ENCODE data around the gene SUFU. TPM values are rescaled to one million over a fixed set of nuclear protein-coding genes. Genes with fewer than 3 reads are reported as not detected.
"Not testable (repeated sequence)": the region's sequence is repeated elsewhere in the genome, so short reads cannot be mapped to it uniquely, and the experiment has no call there.

Gene SUFU
- polyA plus RNA-seq (2014; cell fraction: cytosol; rRNA removed): 4.9 and 5.4 TPM in 2 replicates
- polyA plus RNA-seq (2014; cell fraction: nucleus; rRNA removed): 2.8 and 5.5 TPM in 2 replicates

DNA sequence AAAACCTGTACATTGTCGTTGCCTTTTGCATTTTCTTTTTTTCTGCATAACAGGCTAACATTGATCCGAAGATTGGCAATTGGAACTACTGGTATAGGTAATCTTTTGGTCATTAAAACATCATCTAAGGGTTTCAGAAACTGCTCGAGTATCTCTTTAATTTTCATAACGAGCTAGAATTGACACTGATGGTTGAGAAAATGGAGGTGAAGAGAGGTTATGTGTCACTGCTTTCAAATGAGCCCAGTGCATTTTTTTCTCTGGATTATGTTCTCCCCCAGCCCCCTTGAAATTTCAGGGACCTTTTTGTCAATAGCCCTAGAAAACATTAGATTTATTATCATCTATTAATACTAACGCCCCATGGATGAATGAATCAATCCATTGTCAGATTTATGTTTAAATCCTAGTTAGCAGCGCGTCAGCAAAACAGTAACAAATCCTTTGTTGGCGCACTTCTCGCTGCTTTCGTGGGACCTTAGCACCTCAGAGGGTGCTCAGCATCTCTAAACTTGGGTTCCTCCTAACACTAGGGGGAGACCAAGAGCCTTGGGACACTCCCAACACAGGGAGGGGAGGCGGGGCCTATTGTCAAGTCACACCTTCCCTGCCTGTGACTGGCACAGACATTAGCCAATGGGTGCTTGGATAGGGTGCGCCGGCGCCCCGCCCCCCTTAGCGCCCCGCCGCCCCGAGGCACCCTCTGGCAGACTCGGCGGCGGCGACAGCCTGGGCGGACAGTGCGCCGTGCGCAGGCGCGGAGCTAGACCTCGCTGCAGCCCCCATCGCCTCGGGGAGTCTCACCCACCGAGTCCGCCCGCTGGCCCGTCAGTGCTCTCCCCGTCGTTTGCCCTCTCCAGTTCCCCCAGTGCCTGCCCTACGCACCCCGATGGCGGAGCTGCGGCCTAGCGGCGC, at the start of gene SUFU:
TSS of gene SUFU (plus strand) at position 709 of the 915 bp plus-strand sequence. CDS start at position 890, 181 bp downstream.
- peak; percentile 99 for DNase-seq (ENCODE audit: low spot score)

DNA sequence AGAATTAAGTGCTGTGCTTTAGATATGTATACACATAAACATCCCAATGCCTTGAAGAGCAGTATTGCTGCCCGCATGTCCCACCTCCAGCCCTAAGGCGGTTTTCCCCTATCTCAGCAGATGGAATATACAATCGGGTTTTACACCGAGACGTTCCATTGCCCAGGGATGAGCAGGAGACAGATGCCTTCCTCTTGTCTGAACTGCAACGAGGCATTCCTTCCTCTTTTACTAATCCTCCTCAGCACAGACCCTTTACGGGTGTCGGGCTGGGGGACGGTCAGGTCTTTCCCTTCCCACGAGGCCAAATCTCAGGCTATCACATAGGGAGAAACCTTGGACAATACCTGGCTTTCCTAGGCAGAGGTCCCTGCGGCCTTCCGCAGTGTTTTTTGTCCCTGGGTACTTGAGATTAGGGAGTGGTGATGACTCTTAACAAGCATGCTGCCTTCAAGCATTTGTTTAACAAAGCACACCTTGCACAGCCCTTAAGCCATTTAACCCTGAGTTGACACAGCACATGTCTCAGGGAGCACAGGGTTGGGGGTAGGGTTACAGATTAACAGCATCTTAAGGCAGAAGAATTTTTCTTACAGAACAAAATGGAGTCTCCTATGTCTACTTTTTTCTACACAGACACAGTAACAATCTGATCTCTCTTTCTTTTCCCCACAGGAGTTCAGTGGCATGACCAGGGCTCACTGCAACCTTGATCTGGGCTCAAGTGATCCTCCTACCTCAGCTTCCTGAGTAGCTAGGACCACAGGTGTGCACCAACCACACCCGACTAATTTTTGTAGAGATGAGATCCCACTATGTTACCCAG, 48.9 kb upstream of the SUFU start:
- DNase-seq (ENCODE audit: low spot score): not testable (repeated sequence)

DNA sequence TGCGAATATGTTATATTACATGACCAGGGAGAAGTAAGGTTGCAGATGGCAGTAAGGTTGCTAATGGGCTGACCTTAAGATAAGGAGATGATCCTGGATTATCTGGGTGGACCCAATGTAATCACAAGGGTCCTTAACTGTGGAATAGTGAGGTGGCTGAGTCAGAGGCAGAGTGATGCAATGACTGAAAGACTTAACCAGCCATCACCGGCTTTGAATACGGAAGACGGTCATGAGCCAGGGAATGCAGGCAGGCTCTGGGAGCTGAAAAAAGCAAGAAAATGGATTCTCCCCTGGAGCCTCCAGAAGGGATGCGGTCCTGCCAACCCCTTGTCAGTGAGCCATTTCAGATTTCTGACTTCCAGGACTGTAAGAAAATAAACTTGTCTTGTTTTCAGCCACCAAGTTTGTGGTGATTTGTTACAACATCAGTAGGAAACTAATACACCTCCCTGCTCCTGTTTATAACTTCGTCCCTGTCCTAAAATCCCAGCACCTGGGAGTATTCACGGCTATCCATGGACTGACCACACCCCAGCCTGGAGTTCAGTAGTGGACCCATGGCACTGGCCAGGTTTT, 47.8 kb upstream of the SUFU start:
- no peak for DNase-seq (ENCODE audit: low spot score)

DNA sequence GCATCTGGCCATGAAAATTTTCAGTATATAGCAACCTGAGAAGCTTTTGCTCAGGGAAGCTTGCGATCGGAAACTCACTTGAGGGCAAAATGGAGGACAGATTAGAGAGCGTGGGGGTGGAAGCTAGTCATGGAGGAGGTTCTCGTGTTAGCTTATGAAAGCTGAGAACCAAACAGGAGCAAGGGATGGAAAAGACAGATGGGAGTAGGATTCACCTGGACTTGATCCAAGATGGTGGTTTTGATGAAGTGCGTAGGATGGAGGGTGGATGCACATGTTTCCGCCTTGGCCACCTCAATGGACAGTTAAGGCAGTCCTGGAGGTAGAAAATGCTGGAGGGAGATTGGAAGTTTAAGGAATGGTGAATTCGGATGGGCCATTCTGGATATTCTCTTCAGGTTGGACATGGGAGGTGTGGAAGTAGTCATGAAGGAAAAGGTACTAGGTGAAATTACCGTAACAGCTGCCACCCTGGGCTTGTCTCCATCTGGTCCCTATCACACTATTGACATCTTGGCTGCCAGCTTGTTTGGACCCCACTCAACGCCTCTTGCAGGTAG, 46.1 kb upstream of the SUFU start:
- DNase-seq (ENCODE audit: low spot score): no peak

DNA sequence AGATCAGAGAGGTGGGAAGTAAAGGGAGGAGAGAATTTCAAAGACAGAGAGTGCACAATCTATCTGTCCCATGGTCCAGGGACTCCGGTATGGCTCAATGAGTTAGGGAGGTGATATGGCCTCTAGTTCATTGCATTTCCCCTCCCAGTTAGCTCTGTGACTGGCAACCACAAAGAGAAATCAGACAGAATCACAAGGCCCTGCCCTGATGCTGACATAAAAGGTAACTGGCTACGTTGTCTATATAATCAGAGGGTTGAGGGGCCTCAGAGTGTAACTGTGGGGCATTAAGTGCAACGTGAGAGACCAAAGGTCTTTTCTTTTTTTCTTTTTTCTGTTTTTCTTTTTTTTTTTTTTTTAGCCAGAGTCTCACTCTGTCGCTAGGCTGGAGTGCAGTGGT, 45.1 kb upstream of the SUFU start:
- no peak for DNase-seq (ENCODE audit: low spot score)

DNA sequence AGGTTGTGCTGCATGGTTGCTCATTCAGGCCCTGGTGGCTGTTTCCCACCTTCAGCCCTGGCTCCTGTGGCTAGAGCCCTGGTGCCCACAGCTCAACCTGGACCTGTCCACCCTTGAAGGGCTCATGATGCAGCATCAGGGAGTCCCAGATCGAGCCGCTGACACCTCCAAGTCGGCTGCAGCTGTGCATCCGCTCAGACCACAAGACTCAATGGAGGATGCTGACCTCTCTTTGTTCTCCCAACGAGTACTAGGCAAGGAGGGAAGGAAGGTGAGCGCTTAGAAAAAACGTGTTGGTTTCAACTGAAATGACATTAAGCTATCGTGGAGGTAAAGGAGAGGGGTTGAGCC, 43.0 kb upstream of the SUFU start:
- DNase-seq (ENCODE audit: low spot score): no peak

DNA sequence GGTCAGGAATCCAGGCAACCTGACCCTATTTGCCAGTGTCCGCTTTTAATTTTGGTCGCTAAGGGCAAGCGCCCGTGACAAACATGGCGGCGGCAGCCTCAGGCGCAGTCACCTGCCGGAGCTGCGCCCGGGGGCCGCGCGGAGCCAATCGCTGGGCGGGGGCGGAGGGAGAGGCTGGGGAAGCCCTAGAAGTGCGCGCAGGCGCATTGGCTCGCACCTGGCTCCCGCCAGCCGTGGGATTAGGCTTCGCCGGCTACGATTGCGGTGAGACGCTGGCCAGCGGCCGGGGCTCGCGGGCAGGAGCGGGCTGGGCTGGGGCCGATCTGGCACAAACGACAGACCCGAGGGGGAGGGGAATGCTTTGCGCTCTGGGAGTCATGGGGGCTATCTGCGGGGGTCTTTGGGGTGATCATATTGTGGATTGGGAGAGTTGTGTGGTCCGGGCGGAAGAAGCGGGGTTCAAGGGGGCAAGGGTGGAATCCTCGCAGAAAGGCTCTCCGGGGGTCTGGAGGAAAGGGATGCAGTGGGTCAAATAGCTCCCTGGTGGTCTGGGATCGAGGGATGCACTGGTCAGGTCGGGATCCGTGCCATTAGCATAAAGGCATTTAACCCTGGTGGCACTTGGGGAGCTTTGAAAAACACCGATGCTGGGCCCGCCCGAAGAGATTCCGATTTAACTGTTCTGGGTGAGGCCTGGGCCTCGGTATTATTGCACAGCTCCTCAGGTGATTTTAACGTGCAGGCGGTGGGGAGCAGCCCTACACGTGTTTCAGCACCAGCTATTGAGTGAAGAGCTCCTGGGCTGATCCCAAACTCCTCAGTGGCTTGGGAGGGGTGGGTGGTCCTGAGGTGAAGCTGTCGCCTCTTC, 42.4 kb upstream of the SUFU start:
- DNase-seq (ENCODE audit: low spot score): peak; percentile 91

DNA sequence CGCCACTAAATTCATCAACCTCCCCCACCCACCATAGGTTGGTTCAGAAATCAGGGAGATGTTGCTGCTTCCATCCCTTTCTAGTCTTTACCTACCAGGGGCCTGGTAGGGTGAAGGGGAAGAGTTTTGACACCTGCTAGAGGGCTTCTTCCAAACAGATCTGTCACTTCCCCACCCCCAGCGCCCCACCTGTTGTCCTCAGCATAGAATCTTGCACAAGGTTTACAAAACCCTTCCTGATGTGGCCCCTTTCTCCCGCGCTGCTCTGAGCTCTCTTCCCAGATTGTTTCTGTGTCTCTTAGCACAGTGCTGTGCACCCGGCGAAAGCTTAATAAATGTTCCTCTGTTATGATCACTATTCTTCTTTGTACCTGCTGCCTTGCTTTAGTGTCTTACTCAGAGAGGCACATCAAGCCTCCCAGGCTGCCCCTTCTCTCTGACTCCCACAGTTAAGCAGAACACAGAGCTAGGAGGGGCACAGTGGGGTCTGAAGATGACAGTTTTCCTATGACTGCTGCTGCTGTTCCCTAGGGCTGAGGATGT, 41.2 kb upstream of the SUFU start:
- no peak for DNase-seq (ENCODE audit: low spot score)

DNA sequence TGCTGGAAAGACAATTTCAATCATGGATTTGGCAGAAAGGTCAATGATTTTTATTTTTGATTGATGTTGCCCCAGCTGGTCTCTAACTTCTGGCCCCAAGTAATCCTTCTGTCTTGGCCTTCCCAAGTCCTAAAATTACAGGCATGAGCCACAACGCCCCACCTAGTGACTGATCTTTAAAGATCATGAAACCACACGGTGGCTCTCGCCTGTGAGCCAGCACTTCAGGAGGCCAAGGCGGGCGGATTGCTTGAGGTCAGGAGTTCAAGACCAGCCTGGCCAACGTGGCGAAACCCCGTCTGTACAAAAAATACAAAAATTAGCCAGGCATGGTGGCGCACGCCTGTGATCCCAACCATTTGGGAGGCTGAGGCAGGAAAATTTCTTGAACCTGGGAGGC, 39.8 kb upstream of the SUFU start:
- DNase-seq (ENCODE audit: low spot score): no peak

DNA sequence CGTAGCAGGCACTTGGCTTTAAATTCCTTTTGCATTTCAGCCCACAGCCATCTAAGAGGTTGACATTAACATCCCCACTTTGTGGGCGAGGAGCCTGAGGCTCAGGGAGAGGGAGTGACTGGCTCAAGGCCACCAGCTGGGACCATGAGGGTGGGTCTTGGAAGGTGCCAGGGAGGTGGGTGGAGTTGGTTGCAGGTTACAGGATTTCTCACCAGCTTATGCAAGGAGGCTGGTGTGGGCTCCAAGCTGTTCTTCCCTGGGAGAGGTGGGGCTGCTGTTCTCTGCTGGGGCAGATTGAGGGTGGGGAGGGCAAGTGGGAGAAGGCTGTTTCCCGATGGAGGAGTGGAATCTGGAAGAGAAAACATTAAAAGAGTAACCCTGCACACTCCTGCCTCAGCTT, 38.3 kb upstream of the SUFU start:
- DNase-seq (ENCODE audit: low spot score): no peak

DNA sequence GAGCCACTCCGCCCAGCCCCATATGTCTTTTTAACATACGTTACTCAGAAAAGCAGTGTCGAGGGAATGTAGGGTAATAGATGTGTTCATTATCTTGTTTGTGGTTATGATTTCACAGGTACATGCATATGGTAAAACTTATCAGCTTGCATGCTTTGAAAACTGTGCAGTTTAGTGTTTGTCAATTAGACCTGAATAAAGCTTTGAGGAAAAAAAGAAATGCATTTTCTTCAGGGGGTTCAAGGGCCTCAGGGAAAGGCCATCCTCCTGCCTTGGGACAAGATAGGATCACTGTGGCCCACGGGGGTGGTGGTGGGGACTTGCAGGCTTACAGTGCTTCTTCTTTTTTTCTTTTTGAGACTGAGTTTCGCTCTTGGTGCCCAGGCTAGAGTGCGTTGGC, 36.5 kb upstream of the SUFU start:
- no peak for DNase-seq (ENCODE audit: low spot score)

DNA sequence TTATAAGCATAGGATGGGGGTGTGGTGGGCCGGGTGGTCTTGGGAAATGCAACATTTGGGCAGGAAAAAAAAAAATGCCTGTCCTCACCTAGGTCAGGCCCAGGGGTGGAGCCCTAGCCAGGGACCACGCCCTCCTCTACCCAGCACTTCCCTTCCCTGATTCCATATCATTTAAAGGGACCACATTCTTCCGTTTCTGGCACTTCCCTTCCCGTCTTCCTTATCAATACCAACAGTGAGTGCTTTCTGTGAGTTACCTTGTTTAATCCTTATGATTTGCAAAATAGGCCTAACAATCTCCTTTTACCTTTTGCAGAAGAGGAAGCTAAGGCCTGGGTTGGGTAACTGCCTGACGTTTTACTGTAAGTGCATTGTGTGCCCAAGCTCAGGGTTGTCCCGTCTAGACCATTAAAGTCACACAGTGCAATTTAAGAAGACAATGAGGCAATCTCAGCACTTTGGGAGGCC, 35.8 kb upstream of the SUFU start:
- no peak for DNase-seq (ENCODE audit: low spot score)

DNA sequence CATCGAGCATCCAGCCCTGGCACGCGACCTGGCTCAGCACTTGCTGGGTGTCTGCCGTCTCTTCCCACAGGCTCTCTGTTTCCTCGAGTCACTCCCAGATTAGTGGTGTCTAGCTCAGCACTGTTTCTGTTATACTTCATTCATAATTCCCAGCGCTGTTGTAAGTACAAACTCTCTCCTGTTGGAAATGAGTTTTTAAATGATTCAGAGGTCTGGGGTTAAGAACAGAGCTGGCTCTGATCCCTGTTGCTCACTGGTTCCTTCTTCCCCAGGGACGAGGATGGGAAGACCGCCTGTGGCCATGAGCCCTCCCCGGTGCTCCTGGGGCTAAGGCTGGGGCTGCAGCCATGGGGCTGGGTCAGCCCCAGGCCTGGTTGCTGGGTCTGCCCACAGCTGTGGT, 35.1 kb upstream of the SUFU start:
- DNase-seq (ENCODE audit: low spot score): no peak

DNA sequence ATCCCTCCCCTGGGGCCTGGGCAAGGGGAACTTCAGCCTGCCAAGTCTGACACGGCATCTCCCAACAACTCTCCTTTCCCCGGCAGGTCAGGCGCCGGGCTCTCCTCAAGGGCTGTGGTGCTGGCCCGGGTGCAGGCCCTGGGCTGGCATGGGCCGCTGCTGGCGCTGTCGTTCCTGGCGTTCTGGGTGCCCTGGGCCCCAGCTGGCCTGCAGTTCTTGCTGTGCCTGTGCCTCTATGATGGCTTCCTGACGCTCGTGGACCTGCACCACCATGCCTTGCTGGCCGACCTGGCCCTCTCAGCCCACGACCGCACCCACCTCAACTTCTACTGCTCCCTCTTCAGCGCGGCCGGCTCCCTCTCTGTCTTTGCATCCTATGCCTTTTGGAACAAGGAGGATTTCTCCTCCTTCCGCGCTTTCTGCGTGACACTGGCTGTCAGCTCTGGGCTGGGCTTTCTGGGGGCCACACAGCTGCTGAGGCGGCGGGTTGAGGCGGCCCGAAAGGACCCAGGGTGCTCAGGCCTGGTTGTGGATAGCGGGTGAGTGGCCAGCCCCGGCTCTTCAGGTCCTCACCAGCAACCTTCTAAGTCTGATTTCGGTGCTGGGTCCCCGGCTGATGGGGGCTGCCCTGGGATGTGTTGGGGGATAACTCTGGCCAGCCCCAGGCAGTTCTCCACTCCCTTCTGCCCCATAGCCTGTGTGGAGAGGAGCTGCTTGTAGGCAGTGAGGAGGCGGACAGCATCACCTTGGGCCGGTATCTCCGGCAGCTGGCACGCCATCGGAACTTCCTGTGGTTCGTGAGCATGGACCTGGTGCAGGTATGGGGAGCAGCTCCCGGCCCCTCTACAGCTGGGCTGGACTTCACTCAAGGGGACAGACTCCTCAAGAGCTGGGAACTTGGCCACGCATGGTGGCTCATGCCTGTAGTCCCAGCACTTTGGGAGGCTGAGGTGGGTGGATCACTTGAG, 32.9 kb upstream of the SUFU start:
- no peak for DNase-seq (ENCODE audit: low spot score)

DNA sequence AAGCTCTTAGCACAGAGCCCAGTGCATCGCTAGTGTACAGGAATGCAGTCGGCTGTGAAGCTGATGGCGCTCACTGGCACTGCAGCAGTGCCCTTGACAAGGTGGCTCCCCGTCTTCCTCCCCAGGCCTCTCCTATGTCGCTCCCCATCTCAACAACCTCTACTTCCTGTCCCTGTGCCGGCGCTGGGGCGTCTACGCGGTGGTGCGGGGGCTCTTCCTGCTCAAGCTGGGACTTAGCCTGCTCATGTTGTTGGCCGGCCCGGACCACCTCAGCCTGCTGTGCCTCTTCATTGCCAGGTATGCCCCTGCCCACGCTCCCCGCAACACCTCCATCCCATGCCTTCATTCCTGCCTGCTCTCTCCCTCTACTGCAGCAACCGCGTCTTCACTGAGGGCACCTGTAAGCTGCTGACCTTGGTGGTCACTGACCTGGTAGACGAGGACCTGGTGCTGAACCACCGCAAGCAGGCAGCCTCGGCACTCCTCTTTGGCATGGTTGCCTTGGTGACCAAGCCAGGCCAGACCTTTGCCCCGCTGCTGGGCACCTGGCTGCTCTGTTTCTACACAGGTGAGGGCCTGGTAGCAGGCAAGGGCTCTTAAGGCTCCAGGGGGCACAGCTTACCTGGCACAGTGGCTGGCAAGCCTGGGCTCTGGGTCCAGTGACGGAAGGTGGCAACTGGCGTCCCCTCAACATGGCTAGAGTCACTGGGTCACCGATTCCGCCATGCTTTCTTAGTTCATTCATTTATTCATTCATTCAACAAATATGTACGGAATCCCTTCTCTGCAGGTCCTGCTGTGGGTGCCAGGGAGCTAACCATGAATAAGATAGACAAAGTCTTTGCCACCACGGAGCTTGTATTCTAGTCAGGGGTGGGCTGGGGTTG, 30.1 kb upstream of the SUFU start:
- no peak for DNase-seq (ENCODE audit: low spot score)

DNA sequence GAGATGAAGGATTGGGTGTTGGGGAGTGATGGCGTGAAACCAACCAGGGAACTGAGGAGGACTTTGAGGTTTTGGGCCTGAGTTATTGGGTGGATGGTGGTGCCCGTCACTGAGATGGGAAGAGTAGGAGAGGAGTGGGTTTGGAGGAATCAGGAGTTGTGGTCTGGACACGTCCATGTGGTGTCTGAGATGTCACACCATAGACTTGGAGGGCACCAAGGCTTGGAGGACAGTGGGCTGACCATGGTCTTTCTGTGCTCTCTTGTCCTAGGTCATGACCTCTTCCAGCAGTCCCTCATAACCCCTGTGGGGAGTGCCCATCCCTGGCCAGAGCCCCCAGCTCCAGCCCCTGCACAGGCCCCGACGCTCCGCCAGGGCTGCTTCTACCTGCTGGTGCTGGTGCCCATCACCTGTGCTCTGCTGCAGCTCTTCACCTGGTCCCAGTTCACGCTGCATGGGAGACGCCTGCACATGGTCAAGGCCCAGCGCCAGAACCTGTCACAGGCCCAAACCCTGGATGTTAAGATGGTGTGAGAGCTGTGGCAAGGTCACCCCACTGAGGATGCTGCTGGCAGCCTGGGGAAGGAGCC, 28.2 kb upstream of the SUFU start:
- no peak for DNase-seq (ENCODE audit: low spot score)

DNA sequence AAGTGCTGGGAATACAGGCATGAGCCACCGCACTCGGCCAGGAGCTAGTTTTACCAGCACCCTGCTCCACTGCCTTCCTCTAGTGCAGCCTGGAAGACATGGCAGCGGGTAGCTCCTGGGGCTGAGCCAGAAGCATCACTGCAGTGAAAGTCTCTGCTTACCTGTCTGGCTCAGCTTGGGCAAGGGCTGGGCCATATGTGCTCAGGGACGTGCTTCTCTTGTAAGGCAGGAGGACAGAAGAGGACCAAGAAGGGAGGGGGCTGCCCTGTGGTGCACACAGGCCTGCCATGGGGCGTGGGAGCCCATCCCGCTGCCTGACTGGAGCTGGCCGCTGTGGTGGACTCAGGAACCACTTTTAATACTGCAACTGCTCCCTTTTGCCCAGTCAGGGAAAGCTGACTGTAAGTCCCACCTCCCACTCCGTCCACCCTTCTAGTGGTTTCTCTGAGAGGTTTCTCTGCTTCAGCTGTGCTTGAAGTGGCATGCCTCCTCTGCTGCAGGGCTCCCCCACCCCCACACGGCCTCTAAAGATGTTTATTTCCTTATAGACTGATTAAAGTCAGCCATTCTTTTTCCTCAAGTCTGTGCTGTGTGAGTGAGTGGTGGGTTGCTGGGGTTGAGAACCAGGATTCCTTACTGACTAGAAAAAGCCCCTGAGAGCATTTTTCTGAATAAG, 27.2 kb upstream of the SUFU start:
- no peak for DNase-seq (ENCODE audit: low spot score)
